HG02885 (cell line): Measurements from ENCODE around the gene CLCN3.
"Not testable (repeated sequence)": the region's sequence is repeated elsewhere in the genome, so short reads cannot be mapped to it uniquely, and the experiment has no call there.

ENCODE experiments used
- ATAC-seq: cut with Tn5 transposase; IDR thresholded peaks from one replicate; pipeline ENCODE4 v1.9.1; 2021; ENCODE audit warnings: mild to moderate bottlenecking; ENCODE audit not compliant: unreplicated experiment, poor library complexity

Gene CLCN3

GRCh38 chr4:169761846-169762245 is 141.5 kb downstream of the CLCN3 start:
- ATAC-seq, result no peak

DNA sequence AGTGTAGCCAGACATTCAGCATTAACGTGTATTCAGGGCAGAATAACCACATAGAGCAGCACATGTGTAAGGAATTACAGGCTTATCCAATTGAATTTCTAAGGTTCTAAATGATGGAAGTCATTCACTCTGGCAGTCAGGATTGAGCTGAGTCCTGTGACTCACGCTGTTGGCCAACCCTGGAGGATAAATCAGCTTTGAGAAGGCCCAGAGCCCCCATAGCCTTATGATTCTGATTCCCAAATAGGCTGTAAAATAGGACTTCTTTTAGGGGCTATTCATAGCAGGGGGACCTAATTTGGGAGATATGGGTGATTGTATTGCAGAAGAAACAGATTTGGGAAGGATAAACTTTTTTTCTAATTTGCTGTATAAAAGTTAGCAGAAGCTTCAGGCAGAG is 145.5 kb downstream of the CLCN3 start:
- no peak for ATAC-seq

- no peak for ATAC-seq
These were observed 146.4 kb downstream of the CLCN3 start for GRCh38 chr4:169766741-169767140.

GRCh38 chr4:169768385-169768784 is 148.0 kb downstream of the CLCN3 start:
- ATAC-seq, result no peak

- no peak for ATAC-seq
These were observed 150.0 kb downstream of the CLCN3 start for GRCh38 chr4:169770416-169770815.

DNA sequence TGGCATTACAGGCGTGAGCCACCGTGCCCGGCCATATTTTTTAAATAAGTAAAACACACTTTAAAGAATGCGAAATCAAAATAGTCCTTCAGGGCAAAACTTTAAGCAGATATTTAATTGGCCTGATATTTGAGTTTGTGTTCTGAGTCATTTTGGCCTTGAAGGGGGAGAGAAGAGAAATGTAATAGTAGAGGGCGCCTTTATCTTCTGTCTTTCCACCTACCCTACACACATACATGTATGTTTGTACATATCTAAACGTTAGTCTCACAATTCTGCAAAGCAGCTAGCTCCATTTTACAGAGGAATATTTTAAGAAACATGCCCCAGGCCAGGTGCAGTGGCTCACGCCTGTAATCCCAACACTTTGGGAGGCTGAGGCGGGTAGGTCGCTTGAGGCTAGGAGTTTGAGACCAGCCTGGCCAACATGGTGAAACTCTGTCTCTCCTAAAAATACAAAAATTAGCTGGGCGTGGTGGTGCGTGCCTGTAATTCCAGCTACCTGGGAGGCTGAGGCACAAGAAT is 151.2 kb downstream of the CLCN3 start:
- ATAC-seq, result not testable (repeated sequence)
